OCI-LY1 (cell line): Measurements from ENCODE around the gene PLAGL2.
"Not testable (repeated sequence)": the region's sequence is repeated elsewhere in the genome, so short reads cannot be mapped to it uniquely, and the experiment has no call there.

Experiments used
- H2AFZ ChIP-seq: fragments of 200-600 bp; sonication (generic), shearing (Covaris generic); 2 replicates; pipeline ENCODE4 v1.6.0; 2014; ENCODE audit warnings: antibody characterized with exemption, mild to moderate bottlenecking, low read length
- H3F3A ChIP-seq: fragments of 200-600 bp; sonication (generic), shearing (Covaris generic); 2 replicates; pipeline ENCODE4 v1.6.0; 2014; ENCODE audit warnings: mild to moderate bottlenecking, antibody characterized with exemption, low read length, moderate library complexity; ENCODE audit not compliant: insufficient read depth
- H3K27ac ChIP-seq: fragments of 200-600 bp; sonication (generic); 2 replicates; pipeline ENCODE4 v1.5.1; 2014; ENCODE audit warnings: low read length, mixed run types, mild to moderate bottlenecking, low read depth; ENCODE audit not compliant: poor library complexity, severe bottlenecking
- H3K27me3 ChIP-seq: fragments of 200-600 bp; sonication (generic); 2 replicates; pipeline ENCODE4 v1.6.0; 2014; ENCODE audit warnings: antibody characterized with exemption, mild to moderate bottlenecking, low read length, moderate library complexity; ENCODE audit not compliant: insufficient read depth
- H3K36me3 ChIP-seq: fragments of 200-600 bp; sonication (generic); 2 replicates; pipeline ENCODE4 v1.6.1; 2014; ENCODE audit warnings: mild to moderate bottlenecking, antibody characterized with exemption, low read length, moderate library complexity, mixed read lengths; ENCODE audit not compliant: insufficient read depth
- H3K4me1 ChIP-seq: fragments of 200-600 bp; sonication (generic); 2 replicates; pipeline ENCODE4 v1.5.1; 2014; ENCODE audit warnings: mild to moderate bottlenecking, low read length, moderate library complexity; ENCODE audit not compliant: insufficient read depth, severe bottlenecking
- H3K4me2 ChIP-seq: fragments of 200-600 bp; sonication (generic), shearing (Covaris generic); 2 replicates; pipeline ENCODE4 v1.6.1; 2014; ENCODE audit warnings: low read length
- H3K4me3 ChIP-seq: fragments of 200-600 bp; sonication (generic); 2 replicates; pipeline ENCODE4 v1.5.1; 2014; ENCODE audit warnings: low read length, low read depth, mild to moderate bottlenecking, mixed read lengths; ENCODE audit not compliant: poor library complexity, severe bottlenecking
- H3K79me2 ChIP-seq: fragments of 200-600 bp; shearing (Covaris generic); 2 replicates; pipeline ENCODE4 v1.6.1; 2016; ENCODE audit warnings: mixed run types, low read length, mixed read lengths; ENCODE audit not compliant: insufficient read depth
- H3K9ac ChIP-seq: fragments of 200-600 bp; sonication (generic), shearing (Covaris generic); 2 replicates; pipeline ENCODE4 v1.6.1; 2014; ENCODE audit warnings: mild to moderate bottlenecking, low read length, mixed read lengths
- H3K9me2 ChIP-seq: fragments of 200-600 bp; sonication (generic), shearing (Covaris generic); 2 replicates; pipeline ENCODE4 v1.6.1; 2014; ENCODE audit warnings: low read depth, mild to moderate bottlenecking, low read length, mixed read lengths
- H3K9me3 ChIP-seq: fragments of 200-600 bp; shearing (Covaris generic); 2 replicates; pipeline ENCODE4 v1.6.1; 2014; ENCODE audit warnings: low read length, mixed read lengths
- H4K20me1 ChIP-seq: fragments of 200-600 bp; sonication (generic), shearing (Covaris generic); 2 replicates; pipeline ENCODE4 v1.6.0; 2016; ENCODE audit warnings: mild to moderate bottlenecking, low read length; ENCODE audit not compliant: insufficient read depth
- EZH2 ChIP-seq: fragments of 200-600 bp; sonication (generic), shearing (Covaris generic); IDR thresholded peaks from 2 replicates; pipeline ENCODE4 v1.8.0; 2017; ENCODE audit warnings: borderline replicate concordance, mixed run types, mild to moderate bottlenecking, antibody characterized with exemption, low read length, moderate library complexity, mixed read lengths
- TF ChIP-seq, protein P1 (sequence below): fragments of 200-600 bp; sonication (generic), shearing (Covaris generic); IDR thresholded peaks from 2 replicates; pipeline ENCODE4 v1.5.1; 2017; ENCODE audit warnings: mild to moderate bottlenecking, antibody characterized with exemption, low read length, moderate library complexity, mixed read lengths

PLAGL2 gene

DNA sequence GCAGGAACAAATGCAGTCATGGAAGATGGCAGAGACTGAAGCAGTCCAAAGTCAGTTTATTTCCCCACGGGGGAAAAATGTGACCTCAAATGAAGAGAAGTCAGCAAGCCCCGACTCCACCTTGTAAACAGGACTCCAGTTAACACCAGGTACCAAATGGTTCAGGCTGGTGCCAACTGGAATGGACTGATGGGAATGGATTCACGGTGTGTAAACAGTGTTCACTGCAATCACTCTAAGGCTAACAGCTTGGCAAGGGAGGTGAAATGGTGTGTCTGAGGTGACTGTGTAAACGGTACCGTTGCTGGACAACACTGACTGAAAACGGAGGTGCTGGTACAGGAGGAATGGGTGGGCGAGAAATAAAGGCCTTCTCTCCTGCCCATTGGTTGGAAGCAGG lies 12.0 kb downstream of the PLAGL2 start:
- no peaks in the 10 kb centered on the region for H4K20me1 ChIP-seq
- H2AFZ ChIP-seq: no peak overlapping the region
- H3F3A ChIP-seq: no peaks in the 10 kb centered on the region
- H3K4me2 ChIP-seq: no peak overlapping the region
- H3K9me3 ChIP-seq: no peaks in the 10 kb centered on the region
- no peak overlapping the region for H3K9ac ChIP-seq
- no peaks in the 10 kb centered on the region for H3K79me2 ChIP-seq
- H3K27me3 ChIP-seq: no peaks in the 10 kb centered on the region
- TF ChIP-seq, protein P1, sequence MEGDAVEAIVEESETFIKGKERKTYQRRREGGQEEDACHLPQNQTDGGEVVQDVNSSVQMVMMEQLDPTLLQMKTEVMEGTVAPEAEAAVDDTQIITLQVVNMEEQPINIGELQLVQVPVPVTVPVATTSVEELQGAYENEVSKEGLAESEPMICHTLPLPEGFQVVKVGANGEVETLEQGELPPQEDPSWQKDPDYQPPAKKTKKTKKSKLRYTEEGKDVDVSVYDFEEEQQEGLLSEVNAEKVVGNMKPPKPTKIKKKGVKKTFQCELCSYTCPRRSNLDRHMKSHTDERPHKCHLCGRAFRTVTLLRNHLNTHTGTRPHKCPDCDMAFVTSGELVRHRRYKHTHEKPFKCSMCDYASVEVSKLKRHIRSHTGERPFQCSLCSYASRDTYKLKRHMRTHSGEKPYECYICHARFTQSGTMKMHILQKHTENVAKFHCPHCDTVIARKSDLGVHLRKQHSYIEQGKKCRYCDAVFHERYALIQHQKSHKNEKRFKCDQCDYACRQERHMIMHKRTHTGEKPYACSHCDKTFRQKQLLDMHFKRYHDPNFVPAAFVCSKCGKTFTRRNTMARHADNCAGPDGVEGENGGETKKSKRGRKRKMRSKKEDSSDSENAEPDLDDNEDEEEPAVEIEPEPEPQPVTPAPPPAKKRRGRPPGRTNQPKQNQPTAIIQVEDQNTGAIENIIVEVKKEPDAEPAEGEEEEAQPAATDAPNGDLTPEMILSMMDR: no peak
- TF ChIP-seq EZH2: no peak
- no peaks in the 10 kb centered on the region for H3K9me2 ChIP-seq
- H3K36me3 ChIP-seq: peaks cover 82% of the 10 kb centered on the region
- no peak overlapping the region for H3K27ac ChIP-seq
- no peak overlapping the region for H3K4me3 ChIP-seq
- peaks cover 2% of the 10 kb centered on the region for H3K4me1 ChIP-seq

DNA sequence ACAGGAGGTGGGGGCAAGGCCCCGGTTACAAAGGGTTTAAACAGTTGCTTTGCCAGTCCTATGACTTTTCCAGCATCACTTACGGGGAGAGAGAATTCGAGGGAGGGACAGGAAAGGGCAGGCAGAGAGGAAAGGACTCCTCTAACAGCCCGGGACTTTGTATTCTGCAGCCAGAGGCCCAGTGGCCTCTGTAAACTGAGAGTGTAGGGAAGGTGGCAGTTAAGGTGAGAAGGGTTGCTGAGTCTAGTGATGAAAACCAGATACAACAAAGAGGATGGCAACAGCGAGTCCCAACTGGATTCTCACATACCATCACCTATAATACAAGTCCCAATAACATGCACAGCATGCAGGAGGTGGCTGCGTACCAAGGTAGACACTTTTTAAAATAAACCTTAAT lies 13.5 kb downstream of the PLAGL2 start:
- H3K9me2 ChIP-seq: no peaks in the 10 kb centered on the region
- no peaks in the 10 kb centered on the region for H3F3A ChIP-seq
- peaks cover 7% of the 10 kb centered on the region for H3K4me1 ChIP-seq
- no peak overlapping the region for H3K4me2 ChIP-seq
- H3K27me3 ChIP-seq: no peaks in the 10 kb centered on the region; the same call in 1 of the 2 replicates
- H3K4me3 ChIP-seq: no peak overlapping the region
- no peaks in the 10 kb centered on the region for H3K9me3 ChIP-seq
- no peak overlapping the region for H3K9ac ChIP-seq
- no peaks in the 10 kb centered on the region for H3K79me2 ChIP-seq
- no peaks in the 10 kb centered on the region for H4K20me1 ChIP-seq
- H2AFZ ChIP-seq: no peak overlapping the region
- H3K27ac ChIP-seq: no peak overlapping the region
- H3K36me3 ChIP-seq: peaks cover 67% of the 10 kb centered on the region
- TF ChIP-seq, protein P1: no peak
- TF ChIP-seq EZH2: no peak

- H3K4me2 ChIP-seq, H3K27ac ChIP-seq, H4K20me1 ChIP-seq, H3F3A ChIP-seq, H3K79me2 ChIP-seq, H3K9me2 ChIP-seq, H3K27me3 ChIP-seq, H3K4me3 ChIP-seq, H3K9me3 ChIP-seq, H2AFZ ChIP-seq, H3K9ac ChIP-seq, H3K4me1 ChIP-seq: not testable (repeated sequence)
- peaks cover 60% of the 10 kb centered on the region for H3K36me3 ChIP-seq
These were observed 14.2 kb downstream of the PLAGL2 start for GRCh38 chr20:32193336-32193735.

DNA sequence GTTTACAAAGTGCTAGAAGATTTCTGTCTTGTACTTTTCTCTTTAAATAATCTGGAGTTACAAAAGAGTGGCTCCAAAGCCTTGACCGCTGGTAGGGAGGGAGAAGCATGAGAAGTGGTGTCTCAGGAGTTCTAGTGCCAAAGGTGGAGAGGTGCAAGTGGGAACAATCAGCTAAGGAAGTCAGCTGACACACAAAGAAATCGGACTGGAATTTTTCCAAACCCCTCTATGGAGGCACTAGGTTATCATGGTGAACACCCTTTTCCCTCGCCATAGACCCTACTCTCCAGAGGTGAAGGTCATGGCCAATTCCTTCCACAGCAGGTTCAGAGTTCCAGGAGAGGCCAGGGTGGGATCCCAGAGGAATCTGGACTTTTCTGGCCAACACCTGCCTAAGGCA lies 14.8 kb downstream of the PLAGL2 start:
- H3K27ac ChIP-seq: no peak overlapping the region
- H3K9me2 ChIP-seq: no peaks in the 10 kb centered on the region
- no peak overlapping the region for H2AFZ ChIP-seq
- peaks cover 4% of the 10 kb centered on the region; the same call in 1 of the 2 replicates for H3K27me3 ChIP-seq
- H3K36me3 ChIP-seq: peaks cover 56% of the 10 kb centered on the region
- H3K4me2 ChIP-seq: no peak overlapping the region
- peaks cover 7% of the 10 kb centered on the region for H3K4me1 ChIP-seq
- no peaks in the 10 kb centered on the region for H3K9me3 ChIP-seq
- no peak overlapping the region for H3K9ac ChIP-seq
- no peaks in the 10 kb centered on the region for H4K20me1 ChIP-seq
- no peaks in the 10 kb centered on the region for H3F3A ChIP-seq
- TF ChIP-seq EZH2: no peak
- TF ChIP-seq, protein P1: no peak
- no peaks in the 10 kb centered on the region for H3K79me2 ChIP-seq
- H3K4me3 ChIP-seq: no peak overlapping the region
